Activated CD4-positive, alpha-beta memory T cell treated with anti-CD3 and anti-CD28 coated beads, Interleukin-2, amount 10 ng/mL, durations not matched to agents 7 days and 5 days (primary cell): ENCODE data around the gene CEACAM19. TPM values are rescaled to one million over a fixed set of nuclear protein-coding genes. Genes with fewer than 3 reads are reported as not detected.
"Not testable (repeated sequence)": the region's sequence is repeated elsewhere in the genome, so short reads cannot be mapped to it uniquely, and the experiment has no call there.

Experiments used
- CTCF ChIA-PET: fragments of 350-600 bp; sonication (Branson Sonifier 250); formaldehyde crosslinking; loops from one replicate; lab custom pipeline; 2021; ENCODE audit warnings: antibody characterized with exemption, inconsistent platforms; lab: Charles Lee
- POLR2A ChIA-PET: fragments of 350-600 bp; sonication (Branson Sonifier 250); formaldehyde crosslinking; loops from one replicate; lab custom pipeline; 2021; ENCODE audit warnings: antibody characterized with exemption; lab: Charles Lee
- DNase-seq: peaks from one replicate; pipeline ENCODE4 v3.0.0-alpha.2; 2020
- H3K27ac Mint-ChIP-seq: one replicate; pipeline ENCODE4 v1.8.0; 2021; ENCODE audit warnings: mild to moderate bottlenecking, mixed read lengths
- H3K27me3 Mint-ChIP-seq: one replicate; pipeline ENCODE4 v1.8.0; 2021; ENCODE audit warnings: mixed read lengths
- H3K36me3 Mint-ChIP-seq: one replicate; pipeline ENCODE4 v1.8.0; 2021; ENCODE audit warnings: low read depth, mixed read lengths
- H3K4me1 Mint-ChIP-seq: one replicate; pipeline ENCODE4 v1.8.0; 2021; ENCODE audit warnings: mixed read lengths
- H3K4me3 Mint-ChIP-seq: one replicate; pipeline ENCODE4 v1.8.0; 2021; ENCODE audit warnings: mild to moderate bottlenecking, mixed read lengths
- H3K9me3 Mint-ChIP-seq: one replicate; pipeline ENCODE4 v1.8.0; 2021; ENCODE audit warnings: mixed read lengths
- total RNA-seq, 2 experiments: library from RNA; stranded (reverse); gene quantifications; one replicate each; pipeline ENCODE4 v1.2.3, GENCODE V29; 2021

Gene CEACAM19
- total RNA-seq, 2 experiments from 2014 or later, result 0.30 TPM; not detected in 1

DNA sequence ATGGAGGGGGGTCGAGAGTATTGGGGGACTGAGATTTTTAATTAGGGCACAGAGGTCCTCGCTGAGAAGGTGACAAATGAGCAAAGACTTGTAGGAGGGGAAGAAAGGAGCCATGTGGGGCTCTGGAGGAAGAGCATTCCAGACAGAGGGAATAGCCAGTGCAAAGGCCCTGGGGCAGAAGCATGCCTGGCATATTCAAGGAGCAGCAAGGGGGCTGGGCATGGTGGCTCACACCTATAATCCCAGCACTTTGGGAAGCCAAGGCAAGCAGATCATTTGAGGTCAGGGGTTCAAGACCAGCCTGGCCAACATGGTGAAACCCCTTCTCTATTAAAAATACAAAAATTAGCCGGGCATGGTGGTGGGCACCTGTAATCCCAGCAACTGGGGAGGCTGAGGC, 13.1 kb downstream of the CEACAM19 start:
- peaks cover 12% of the 10 kb centered on the region for H3K4me1 Mint-ChIP-seq
- H3K27ac Mint-ChIP-seq, H3K36me3 Mint-ChIP-seq, POLR2A ChIA-PET, H3K4me3 Mint-ChIP-seq, H3K9me3 Mint-ChIP-seq, DNase-seq, CTCF ChIA-PET: not testable (repeated sequence)
- peaks cover 18% of the 10 kb centered on the region for H3K27me3 Mint-ChIP-seq

DNA sequence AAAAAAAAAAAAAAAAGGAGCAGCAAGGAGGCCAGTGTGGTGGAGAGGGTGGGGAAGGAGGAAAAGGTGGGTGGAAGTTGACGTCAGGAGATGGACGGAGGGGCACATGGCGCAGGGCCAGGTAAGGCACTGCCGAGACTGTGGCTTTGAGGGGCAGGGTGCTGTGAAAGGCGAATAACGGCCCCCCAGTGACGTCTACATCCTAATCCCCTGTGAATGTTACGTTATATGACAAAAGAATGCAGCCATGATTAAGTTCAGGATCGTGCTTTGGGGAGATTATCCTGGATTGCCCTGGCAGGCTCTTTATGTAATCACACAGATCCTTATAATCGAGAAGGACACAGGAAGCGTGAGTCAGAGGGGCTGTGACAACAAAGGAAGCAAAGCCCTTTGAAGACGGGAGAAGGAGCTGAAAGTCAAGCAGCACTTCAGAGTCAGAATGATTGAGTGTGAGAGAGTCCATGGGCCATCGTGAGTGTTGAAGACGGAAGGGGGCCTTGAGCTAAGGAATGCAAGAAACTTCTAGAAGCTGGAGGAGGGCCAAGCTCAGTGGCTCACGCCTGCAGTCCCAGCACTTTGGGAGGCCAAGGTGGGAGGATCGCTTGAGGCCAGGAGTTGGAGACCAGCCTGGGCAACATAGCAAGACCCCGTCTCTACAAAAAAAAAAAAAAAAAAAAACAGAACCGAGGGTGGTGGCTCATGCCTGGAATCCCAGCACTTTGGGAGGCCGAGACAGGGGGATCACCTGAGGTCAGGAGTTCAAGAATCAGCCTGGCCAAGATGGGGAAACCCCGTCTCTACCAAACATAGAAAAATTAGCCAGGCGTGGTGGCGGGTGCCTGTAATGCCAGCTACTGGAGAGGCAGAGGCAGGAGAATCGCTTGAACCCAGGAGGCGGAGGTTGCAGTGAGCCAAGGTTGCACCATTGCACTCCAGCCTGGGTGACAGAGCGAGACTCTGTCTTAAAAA, 13.9 kb downstream of the CEACAM19 start:
- Mint-ChIP-seq H3K27me3 (peaks cover 20% of the 10 kb centered on the region), H3K4me3 (no peak overlapping the region), H3K27ac (no peak overlapping the region), H3K4me1 (peaks cover 20% of the 10 kb centered on the region), H3K9me3 (no peaks in the 10 kb centered on the region), H3K36me3 (no peaks in the 10 kb centered on the region)
- DNase-seq, result no peak
- ChIA-PET POLR2A (no interaction called here), CTCF (interaction anchor here (0.7 kb wide), 2 partner anchors 337 to 983 kb away, joined by 3 to 4 read pairs; partner anchors contain the start of gene GIPR)

DNA sequence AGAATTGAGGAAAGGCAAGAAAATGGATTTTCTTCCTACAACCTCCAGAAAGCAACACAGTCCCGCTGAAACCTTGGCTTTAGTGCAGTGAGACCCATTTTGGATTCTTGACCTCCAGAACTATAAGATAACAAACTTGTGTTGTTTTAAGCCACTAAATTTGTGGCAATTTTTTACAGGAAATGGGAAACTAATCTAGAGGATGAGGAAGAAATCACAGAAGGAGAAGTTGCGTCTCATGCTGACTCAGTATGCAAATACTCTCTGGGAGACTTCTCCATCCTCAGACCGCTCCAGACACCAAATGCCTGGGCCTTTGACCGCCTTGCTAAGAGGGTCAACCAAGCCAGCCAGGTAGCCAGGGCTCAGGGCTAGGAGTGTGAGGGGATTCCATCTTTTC, 14.6 kb downstream of the CEACAM19 start:
- Mint-ChIP-seq H3K4me3 (no peak overlapping the region), H3K36me3 (no peaks in the 10 kb centered on the region), H3K27ac (no peak overlapping the region), H3K27me3 (peaks cover 20% of the 10 kb centered on the region), H3K4me1 (peaks cover 20% of the 10 kb centered on the region), H3K9me3 (no peaks in the 10 kb centered on the region)
- DNase-seq, result no peak
- ChIA-PET CTCF (interaction anchor here (9.1 kb wide), 1 partner anchor 86 kb away, joined by 87 read pairs; no protein-coding TSS in a partner anchor), POLR2A (no interaction called here)

- Mint-ChIP-seq H3K27me3 (peaks cover 20% of the 10 kb centered on the region), H3K27ac (no peak overlapping the region), H3K4me3 (no peak overlapping the region), H3K4me1 (peaks cover 24% of the 10 kb centered on the region), H3K36me3 (no peaks in the 10 kb centered on the region), H3K9me3 (no peaks in the 10 kb centered on the region)
- no peak for DNase-seq
- ChIA-PET POLR2A (no interaction called here), CTCF (interaction anchor here (2.0 to 9.1 kb wide), 2 partner anchors 37 to 85 kb away, joined by 6 to 87 read pairs; no protein-coding TSS in a partner anchor)
Measured at GRCh38 chr19:44686896-44687295, 15.6 kb downstream of the CEACAM19 start.

DNA sequence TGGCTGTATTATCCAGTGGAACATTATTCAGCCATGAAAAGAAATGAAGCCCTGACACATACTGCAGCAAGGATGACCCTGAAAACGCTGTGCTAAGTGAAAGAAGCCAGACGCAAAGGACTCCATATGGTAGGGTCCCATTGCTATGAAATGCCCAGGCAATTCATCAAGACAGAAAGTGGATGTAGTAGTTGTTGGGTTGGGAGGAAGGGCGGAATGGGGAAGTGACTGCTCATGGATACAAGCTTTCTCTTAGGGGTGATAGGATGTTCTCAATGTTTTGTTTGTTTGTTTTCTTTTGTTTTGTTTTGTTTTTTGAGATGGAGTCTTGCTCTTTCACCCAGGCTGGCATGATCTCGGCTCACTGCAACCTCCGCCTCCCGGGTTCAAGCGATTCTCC, 16.6 kb downstream of the CEACAM19 start:
- ChIA-PET POLR2A (interaction anchor here (2.4 kb wide), 1 partner anchor 36 kb away, joined by 8 read pairs; no protein-coding TSS in a partner anchor), CTCF (interaction anchor here (2.0 to 9.1 kb wide), 2 partner anchors 36 to 84 kb away, joined by 6 to 87 read pairs; no protein-coding TSS in a partner anchor)
- Mint-ChIP-seq H3K9me3 (no peaks in the 10 kb centered on the region), H3K4me1 (peaks cover 34% of the 10 kb centered on the region), H3K36me3 (no peaks in the 10 kb centered on the region), H3K27me3 (peaks cover 24% of the 10 kb centered on the region), H3K27ac (no peak overlapping the region), H3K4me3 (no peak overlapping the region)
- no peak for DNase-seq

- ChIA-PET POLR2A (interaction anchor here (1.4 to 2.4 kb wide), 3 partner anchors 33 to 81 kb away, joined by 4 to 8 read pairs (median 5); no protein-coding TSS in a partner anchor), CTCF (interaction anchor here (0.6 to 9.1 kb wide), 16 partner anchors 7 to 200 kb away, joined by 3 to 87 read pairs (median 4); no protein-coding TSS in a partner anchor)
Measured at GRCh38 chr19:44689290-44690130, 18.2 kb downstream of the CEACAM19 start.

DNA sequence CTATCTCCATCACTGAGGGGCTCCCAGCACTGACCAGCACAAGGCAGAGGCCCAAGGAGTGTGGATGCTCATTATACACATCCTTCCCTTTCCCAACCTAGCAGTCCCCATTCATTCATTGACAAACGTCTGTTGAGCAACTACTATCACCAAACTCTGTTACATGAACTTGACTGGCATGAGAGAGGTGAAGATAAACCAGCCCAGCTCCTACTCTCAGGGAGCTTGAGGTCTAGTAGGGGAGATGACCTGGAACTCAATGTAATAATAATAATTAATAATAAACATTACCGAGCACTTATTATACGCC, 18.8 kb downstream of the CEACAM19 start:
- peaks cover 26% of the 10 kb centered on the region for H3K27me3 Mint-ChIP-seq
- no peak overlapping the region for H3K27ac Mint-ChIP-seq
- no peak for DNase-seq
- H3K4me3 Mint-ChIP-seq, result no peak overlapping the region
- ChIA-PET POLR2A (interaction anchor here (1.4 to 2.4 kb wide), 3 partner anchors 32 to 81 kb away, joined by 4 to 8 read pairs (median 5); no protein-coding TSS in a partner anchor), CTCF (interaction anchor here (0.9 to 9.1 kb wide), 10 partner anchors 8 to 154 kb away, joined by 3 to 87 read pairs (median 5); no protein-coding TSS in a partner anchor)
- no peaks in the 10 kb centered on the region for H3K36me3 Mint-ChIP-seq
- H3K4me1 Mint-ChIP-seq, result peaks cover 35% of the 10 kb centered on the region
- H3K9me3 Mint-ChIP-seq, result no peaks in the 10 kb centered on the region

More at GRCh38 chr19:44689290-44690130, 18.2 kb downstream of the CEACAM19 start:
- Mint-ChIP-seq H3K27me3 (peaks cover 29% of the 10 kb centered on the region), H3K4me3 (no peak overlapping the region), H3K4me1 (peaks cover 38% of the 10 kb centered on the region), H3K9me3 (no peaks in the 10 kb centered on the region), H3K36me3 (no peaks in the 10 kb centered on the region), H3K27ac (no peak overlapping the region)
- peak; percentile 77 for DNase-seq

GRCh38 chr19:44692379-44692721, 21.1 kb downstream of the CEACAM19 start:
- peaks cover 19% of the 10 kb centered on the region for H3K27me3 Mint-ChIP-seq
- H3K9me3 Mint-ChIP-seq, result no peaks in the 10 kb centered on the region
- H3K4me3 Mint-ChIP-seq, result peak overlapping the region; percentile 57
- H3K27ac Mint-ChIP-seq, result peak overlapping the region; percentile 62
- ChIA-PET CTCF (interaction anchor here (4.9 to 9.1 kb wide), 2 partner anchors 31 to 79 kb away, joined by 52 to 87 read pairs; no protein-coding TSS in a partner anchor), POLR2A (interaction anchor here (1.1 to 2.2 kb wide), 4 partner anchors 32 to 78 kb away, joined by 3 to 12 read pairs (median 7); no protein-coding TSS in a partner anchor)
- DNase-seq, result no peak
- H3K4me1 Mint-ChIP-seq, result peaks cover 33% of the 10 kb centered on the region
- H3K36me3 Mint-ChIP-seq, result no peaks in the 10 kb centered on the region

DNA sequence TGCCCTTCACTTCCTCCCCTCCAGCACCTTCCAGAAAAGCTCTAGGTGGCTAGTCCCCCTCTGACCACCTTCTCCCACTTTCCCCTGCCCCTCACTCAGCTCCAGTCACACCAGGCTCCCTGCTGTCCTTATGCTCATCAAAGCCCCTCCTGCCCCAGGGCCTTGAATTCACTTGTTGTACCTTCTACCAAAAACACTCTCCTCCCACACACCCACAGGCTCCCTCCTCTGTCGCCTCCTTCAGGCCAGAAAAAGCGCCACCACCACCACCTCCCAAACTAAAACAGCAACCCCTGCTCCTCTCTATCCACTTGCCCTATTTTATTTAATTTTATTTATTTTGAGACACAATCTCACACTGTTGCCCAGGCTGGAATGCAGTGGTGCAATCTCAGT, 22.9 kb downstream of the CEACAM19 start:
- ChIA-PET POLR2A (no interaction called here), CTCF (interaction anchor here (0.8 to 9.1 kb wide), 5 partner anchors 30 to 123 kb away, joined by 3 to 87 read pairs (median 3); no protein-coding TSS in a partner anchor)
- DNase-seq, result peak; percentile 45
- Mint-ChIP-seq H3K36me3 (no peaks in the 10 kb centered on the region), H3K9me3 (no peaks in the 10 kb centered on the region), H3K27me3 (peaks cover 11% of the 10 kb centered on the region), H3K4me3 (no peak overlapping the region), H3K27ac (no peak overlapping the region), H3K4me1 (peaks cover 31% of the 10 kb centered on the region)

- no peaks in the 10 kb centered on the region for H3K9me3 Mint-ChIP-seq
- peaks cover 14% of the 10 kb centered on the region for H3K4me1 Mint-ChIP-seq
- H3K27me3 Mint-ChIP-seq, result peaks cover 9% of the 10 kb centered on the region
- H3K27ac Mint-ChIP-seq, result no peak overlapping the region
- DNase-seq, result no peak
- no peaks in the 10 kb centered on the region for H3K36me3 Mint-ChIP-seq
- H3K4me3 Mint-ChIP-seq, result no peak overlapping the region
- ChIA-PET CTCF (no interaction called here), POLR2A (no interaction called here)
Measured at GRCh38 chr19:44696939-44697669, 25.8 kb downstream of the CEACAM19 start.

- Mint-ChIP-seq H3K36me3 (no peaks in the 10 kb centered on the region), H3K4me3 (no peak overlapping the region), H3K9me3 (no peaks in the 10 kb centered on the region), H3K27me3 (peaks cover 7% of the 10 kb centered on the region), H3K4me1 (peaks cover 9% of the 10 kb centered on the region), H3K27ac (no peak overlapping the region)
- DNase-seq, result no peak
- ChIA-PET CTCF (no interaction called here), POLR2A (no interaction called here)
Measured at GRCh38 chr19:44697670-44698034, 26.4 kb downstream of the CEACAM19 start.
